CD4-positive, alpha-beta T cell treated with Interleukin-4 for 4 hours (primary cell): Measurements from ENCODE around the gene AGXT.
"Not testable (repeated sequence)": the region's sequence is repeated elsewhere in the genome, so short reads cannot be mapped to it uniquely, and the experiment has no call there.

Experiments
- DNase-seq: peaks from one replicate; pipeline ENCODE4 v3.0.0-alpha.2; 2020

The AGXT gene

GRCh38 chr2:240840435-240841060, 28.1 kb upstream of the AGXT start:
- peak; percentile 13 for DNase-seq

- DNase-seq = not testable (repeated sequence)
These were observed 22.3 kb upstream of the AGXT start for GRCh38 chr2:240846309-240846708.

GRCh38 chr2:240846873-240847595, 21.6 kb upstream of the AGXT start:
- DNase-seq = no peak

- no peak for DNase-seq
These were observed 20.8 kb upstream of the AGXT start for GRCh38 chr2:240847817-240848216.

GRCh38 chr2:240848900-240849680, 19.5 kb upstream of the AGXT start:
- no peak for DNase-seq

- DNase-seq = no peak
These were observed 18.6 kb upstream of the AGXT start for GRCh38 chr2:240850026-240850425.

GRCh38 chr2:240850756-240851077, 17.9 kb upstream of the AGXT start:
- no peak for DNase-seq

- DNase-seq = peak; percentile 70
These were observed 17.3 kb upstream of the AGXT start for GRCh38 chr2:240851078-240851991.

- DNase-seq = no peak
These were observed 15.8 kb upstream of the AGXT start for GRCh38 chr2:240852671-240853314.

GRCh38 chr2:240855670-240856069, 13.0 kb upstream of the AGXT start:
- no peak for DNase-seq

- no peak for DNase-seq
These were observed 12.3 kb upstream of the AGXT start for GRCh38 chr2:240856151-240856980.

GRCh38 chr2:240857039-240858008, 11.3 kb upstream of the AGXT start:
- DNase-seq = no peak

GRCh38 chr2:240858321-240858720, 10.3 kb upstream of the AGXT start:
- DNase-seq = no peak

- DNase-seq = no peak
These were observed 9.8 kb upstream of the AGXT start for GRCh38 chr2:240858871-240859270.

- DNase-seq = no peak
These were observed 7.1 kb upstream of the AGXT start for GRCh38 chr2:240861547-240861946.

- DNase-seq = no peak
These were observed 4.1 kb upstream of the AGXT start for GRCh38 chr2:240864475-240864874.

- DNase-seq = no peak
These were observed 3.2 kb upstream of the AGXT start for GRCh38 chr2:240865391-240865790.

- DNase-seq = no peak
These were observed 708 bp downstream of the AGXT start for GRCh38 chr2:240869109-240869955.
